Measurements from ENCODE around the gene SPATC1L.

SPATC1L gene

GRCh38 chr21:46213620-46214286, 29.5 kb upstream of the SPATC1L start:
- no peak for DNase-seq (ENCODE audit: low read depth)
- TF ChIP-seq CTCF (IDR thresholded peaks at IDR 0.05; ENCODE audit: control insufficient read depth, extremely low read depth, insufficient read depth): no peak
- H3K4me3 ChIP-seq (ENCODE audit: low read depth, low read length): no peak overlapping the region

GRCh38 chr21:46212721-46213484, 28.6 kb upstream of the SPATC1L start:
- no peak overlapping the region for H3K4me3 ChIP-seq (ENCODE audit: low read depth, low read length)
- TF ChIP-seq CTCF (IDR thresholded peaks at IDR 0.05; ENCODE audit: control insufficient read depth, extremely low read depth, insufficient read depth): no peak
- DNase-seq (ENCODE audit: low read depth): no peak

GRCh38 chr21:46211786-46212720, 27.8 kb upstream of the SPATC1L start:
- no peak for DNase-seq (ENCODE audit: low read depth)
- TF ChIP-seq CTCF (IDR thresholded peaks at IDR 0.05; ENCODE audit: control insufficient read depth, extremely low read depth, insufficient read depth): no peak
- no peak overlapping the region for H3K4me3 ChIP-seq (ENCODE audit: low read depth, low read length)

GRCh38 chr21:46211376-46211775, 27.1 kb upstream of the SPATC1L start:
- no peak overlapping the region for H3K4me3 ChIP-seq (ENCODE audit: low read depth, low read length)
- no peak for TF ChIP-seq CTCF (IDR thresholded peaks at IDR 0.05; ENCODE audit: control insufficient read depth, extremely low read depth, insufficient read depth)
- DNase-seq (ENCODE audit: low read depth): no peak

GRCh38 chr21:46210378-46211136, 26.3 kb upstream of the SPATC1L start:
- DNase-seq (ENCODE audit: low read depth): no peak
- 0 out of 2 replicates have a peak, but pooled peaks have one; percentile 23 for TF ChIP-seq CTCF (IDR thresholded peaks at IDR 0.05; ENCODE audit: control insufficient read depth, extremely low read depth, insufficient read depth)
- no peak overlapping the region for H3K4me3 ChIP-seq (ENCODE audit: low read depth, low read length)
